GM12892 (cell line): ENCODE results near the gene BCO2.

Source experiments
- POLR2A ChIP-seq: IDR thresholded peaks from 2 replicates; pipeline ENCODE4 v1.6.1; 2011; ENCODE audit warnings: low read depth, low read length, control low read depth
- TAF1 ChIP-seq: IDR thresholded peaks from 2 replicates; pipeline ENCODE4 v1.6.1; 2011; ENCODE audit warnings: low read depth, mild to moderate bottlenecking, control low read depth, low read length, borderline replicate concordance

- TF ChIP-seq TAF1 (no peak), POLR2A (no peak)
Observed at GRCh38 chr11:112223121-112223520, 47.8 kb downstream of the BCO2 start.
